NCI-H748 (cell line): ENCODE measurements around the gene NR6A1.
"Not testable (repeated sequence)": the region's sequence is repeated elsewhere in the genome, so short reads cannot be mapped to it uniquely, and the experiment has no call there.

Source experiments
- DNase-seq: peaks from one replicate; lab custom pipeline; 2025; ENCODE audit not compliant: unreplicated experiment; lab: John Stamatoyannopoulos, UW

Gene NR6A1

GRCh38 chr9:124761710-124762109 is 9.4 kb downstream of the NR6A1 start:
- no peak for DNase-seq

DNA sequence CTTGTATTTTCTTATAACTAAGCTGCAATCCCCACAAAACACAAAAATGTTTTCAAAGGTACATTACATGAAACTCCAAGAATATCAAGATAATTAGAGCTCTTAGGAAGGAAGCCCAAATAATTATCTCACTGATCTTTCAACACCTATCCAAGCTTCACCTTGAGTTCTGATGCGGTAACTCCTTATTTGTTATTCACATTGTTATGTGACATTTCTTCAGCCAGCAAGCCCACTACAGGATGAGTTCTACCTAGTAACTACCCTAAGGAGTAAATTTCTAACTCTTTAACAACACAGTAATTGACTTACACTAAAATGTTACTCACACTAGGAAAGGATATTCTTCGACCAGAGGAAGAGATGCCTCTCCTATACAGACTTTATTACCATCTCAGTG is 9.9 kb downstream of the NR6A1 start:
- DNase-seq: no peak

GRCh38 chr9:124760719-124761118 is 10.4 kb downstream of the NR6A1 start:
- DNase-seq: no peak

GRCh38 chr9:124759327-124759726 is 11.8 kb downstream of the NR6A1 start:
- DNase-seq: no peak

- no peak for DNase-seq
Measured at GRCh38 chr9:124758691-124759090, 12.4 kb downstream of the NR6A1 start.

DNA sequence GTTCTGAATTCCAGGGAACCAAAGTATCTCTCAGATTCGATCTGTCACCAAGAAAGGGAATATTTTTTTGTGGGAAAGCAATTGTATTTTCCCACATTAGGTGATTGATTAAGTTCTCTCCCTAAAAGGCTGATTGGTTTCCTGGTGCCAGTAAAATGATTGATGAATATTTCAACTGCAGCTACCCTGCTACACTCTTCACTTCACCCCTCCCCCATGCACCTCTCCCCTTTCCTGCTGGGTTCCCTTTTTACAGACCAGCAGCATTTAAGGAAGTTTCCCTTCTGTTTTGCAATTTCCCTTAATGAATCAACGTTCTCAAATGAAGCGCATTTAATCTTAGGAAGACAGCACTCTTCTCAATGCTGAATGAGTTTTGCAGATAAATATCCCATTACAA is 13.1 kb downstream of the NR6A1 start:
- no peak for DNase-seq

DNA sequence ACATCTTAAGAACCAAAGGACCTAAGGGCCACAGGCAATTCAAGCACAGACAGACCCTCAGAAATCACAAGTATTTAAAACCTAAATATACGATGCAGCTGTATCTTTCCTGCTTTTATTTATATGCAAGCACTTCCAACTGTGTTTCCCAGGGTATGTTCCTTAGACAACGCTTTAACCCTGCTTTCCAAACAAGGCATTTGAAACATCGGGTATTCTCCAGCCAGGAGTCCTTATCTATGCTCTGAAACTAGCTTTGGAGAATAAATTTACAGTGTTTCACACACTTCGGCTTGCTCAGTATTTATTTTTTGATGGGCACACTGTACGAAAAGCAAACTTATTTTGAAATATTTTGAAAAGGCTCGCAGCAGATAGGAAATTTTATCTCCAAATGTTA is 13.5 kb downstream of the NR6A1 start:
- DNase-seq: no peak

DNA sequence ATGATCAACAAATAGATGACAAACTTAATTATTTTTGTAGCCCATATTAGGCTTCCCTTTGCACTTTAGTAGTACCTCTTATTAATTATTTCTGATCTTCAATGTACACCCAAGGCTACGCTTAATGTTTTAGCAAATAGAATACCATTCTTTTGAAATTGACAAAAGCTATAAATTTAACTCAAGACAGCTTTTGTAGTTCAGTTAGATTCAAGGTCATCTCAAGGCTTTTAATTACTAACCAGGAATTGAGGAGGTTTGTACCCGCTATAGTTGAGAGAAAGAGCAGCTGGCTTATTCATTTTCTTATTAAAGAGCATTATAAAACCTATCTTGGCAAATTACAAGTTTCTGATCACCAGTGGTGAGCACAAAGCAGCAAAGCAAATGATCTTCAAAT is 15.1 kb downstream of the NR6A1 start:
- DNase-seq: no peak

DNA sequence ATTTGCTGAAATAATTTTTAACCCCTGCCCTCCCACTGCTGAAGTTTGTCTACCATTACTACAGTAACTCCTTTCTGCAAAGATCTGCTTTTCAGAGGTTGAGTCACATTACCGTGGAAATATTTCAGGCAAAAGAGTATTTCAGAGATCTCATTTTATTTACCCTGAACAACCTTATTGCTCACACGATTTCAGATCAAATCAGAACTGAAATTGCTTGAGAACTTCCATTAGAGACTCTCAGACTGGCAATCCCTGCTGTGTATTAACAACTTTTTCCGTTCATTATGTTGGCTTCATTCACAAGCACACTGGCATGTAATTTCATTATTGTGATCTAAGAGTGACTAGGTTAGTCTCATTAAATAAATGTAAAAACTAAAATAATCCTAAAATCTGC is 16.1 kb downstream of the NR6A1 start:
- no peak for DNase-seq

- DNase-seq: no peak
Measured at GRCh38 chr9:124754289-124754688, 16.8 kb downstream of the NR6A1 start.

GRCh38 chr9:124752967-124753366 is 18.1 kb downstream of the NR6A1 start:
- no peak for DNase-seq

DNA sequence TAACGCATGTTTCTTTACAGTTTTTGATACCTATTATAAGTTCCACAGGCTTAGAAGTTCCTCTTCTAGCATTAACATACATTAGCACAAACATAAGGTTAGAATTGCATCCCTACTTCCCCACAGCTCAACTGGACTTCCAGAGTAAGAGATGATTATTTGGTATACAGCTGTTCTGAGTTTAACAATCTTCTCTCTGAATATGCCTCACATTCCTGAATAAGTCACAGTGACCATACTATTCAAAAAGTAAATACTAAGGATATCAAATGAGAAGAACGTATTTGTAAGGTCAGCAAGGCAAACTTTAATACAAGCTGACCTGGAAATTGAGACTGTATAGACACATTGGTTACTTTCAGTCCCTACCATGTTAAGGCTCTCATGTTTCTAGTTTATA is 21.3 kb downstream of the NR6A1 start:
- no peak for DNase-seq

DNA sequence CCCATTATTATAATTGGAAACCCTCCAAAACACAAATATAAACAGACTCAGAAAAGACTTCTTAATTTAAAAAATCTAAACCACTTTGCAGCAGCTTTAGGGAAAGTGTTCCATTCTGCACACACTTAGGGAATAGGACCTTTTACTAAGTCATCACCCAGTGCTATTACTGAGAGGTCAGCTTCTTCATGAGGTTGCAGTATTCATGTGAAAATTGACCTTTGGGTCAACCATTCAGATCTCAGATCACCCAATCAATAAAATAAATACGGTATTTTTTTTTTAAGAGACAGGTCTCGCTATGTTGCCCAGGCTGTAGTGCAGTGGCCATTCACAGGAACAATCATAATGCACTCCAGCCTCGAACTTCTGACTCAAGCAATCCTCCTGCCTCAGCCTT is 21.8 kb downstream of the NR6A1 start:
- DNase-seq: no peak

- DNase-seq: no peak
Measured at GRCh38 chr9:124747065-124747464, 24.0 kb downstream of the NR6A1 start.

DNA sequence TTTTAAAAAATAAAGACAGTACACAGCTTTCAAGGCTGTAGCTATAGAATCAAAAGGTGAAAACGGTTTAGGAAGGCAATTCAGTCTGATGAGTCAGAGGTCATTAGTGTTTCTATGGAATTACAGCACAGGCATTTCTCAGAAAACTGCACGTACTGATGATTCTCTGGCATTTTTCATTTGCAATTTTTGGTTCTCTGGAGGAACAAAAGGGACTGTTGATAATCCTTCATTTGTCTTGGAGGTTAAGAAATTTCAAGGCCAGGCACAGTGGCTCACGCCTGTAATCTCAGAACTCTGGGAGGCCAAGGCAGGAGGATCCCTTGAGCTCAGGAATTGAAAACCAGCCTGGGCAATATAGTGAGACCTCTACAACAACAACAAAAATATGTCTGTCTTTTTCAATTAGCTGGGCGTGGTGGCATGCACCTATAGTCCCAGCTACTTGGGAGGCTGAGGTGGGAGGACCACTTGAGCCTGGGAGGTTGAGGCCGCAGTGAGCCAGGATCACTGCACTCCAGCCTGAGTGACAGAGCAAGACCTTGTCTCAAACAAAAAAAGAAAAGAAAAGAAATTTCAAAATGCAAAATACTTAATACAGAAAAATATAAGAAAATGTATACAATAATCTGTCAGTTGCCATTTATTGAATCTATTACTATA is 27.3 kb downstream of the NR6A1 start:
- no peak for DNase-seq

GRCh38 chr9:124742940-124743339 is 28.2 kb downstream of the NR6A1 start:
- no peak for DNase-seq

- DNase-seq: no peak
Measured at GRCh38 chr9:124741662-124742061, 29.4 kb downstream of the NR6A1 start.

GRCh38 chr9:124741149-124741548 is 30.0 kb downstream of the NR6A1 start:
- DNase-seq: no peak

GRCh38 chr9:124739360-124739759 is 31.8 kb downstream of the NR6A1 start:
- no peak for DNase-seq

GRCh38 chr9:124738075-124738474 is 33.0 kb downstream of the NR6A1 start:
- DNase-seq: not testable (repeated sequence)

GRCh38 chr9:124735121-124735520 is 36.0 kb downstream of the NR6A1 start:
- no peak for DNase-seq

- not testable (repeated sequence) for DNase-seq
Measured at GRCh38 chr9:124734741-124735083, 36.4 kb downstream of the NR6A1 start.

- DNase-seq: no peak
Measured at GRCh38 chr9:124733964-124734740, 37.0 kb downstream of the NR6A1 start.
